HepG2 (cell line): ENCODE results near the gene MOAP1.

Experiments used
- BHLHE40 ChIP-seq: IDR thresholded peaks from 2 replicates; pipeline ENCODE4 v1.6.1; 2011; ENCODE audit warnings: low read length, improper control_type of control experiment
- CEBPZ ChIP-seq: IDR thresholded peaks from 2 replicates; pipeline ENCODE4 v1.6.1; 2012; ENCODE audit warnings: low read length, improper control_type of control experiment
- CTCF ChIP-seq: sonication (generic); formaldehyde crosslinking; IDR thresholded peaks from 2 replicates; pipeline ENCODE4 v1.5.0; 2020; ENCODE audit warnings: mild to moderate bottlenecking, missing genetic modification reagents, moderate library complexity
- EP300 ChIP-seq, 3 experiments: sonication (generic) in 1 of 3; formaldehyde crosslinking in 1 of 3; IDR thresholded peaks; 2 replicates each; pipeline versions ENCODE4 v1.5.1 to v1.6.1; 2011 to 2020; ENCODE audit warnings: low read depth in 2 of 3, low read length in 2 of 3, borderline replicate concordance in 1 of 3, improper control_type of control experiment in 1 of 3, mild to moderate bottlenecking in 1 of 3, missing genetic modification reagents in 1 of 3, moderate library complexity in 1 of 3
- FOXA1 ChIP-seq, 2 experiments: fragments of 450-650 bp in 1 of 2; sonication (generic) in 1 of 2; formaldehyde crosslinking in 1 of 2; IDR thresholded peaks; 2 replicates each; pipeline versions ENCODE4 v1.4.0 to v1.6.1; 2016 to 2020; ENCODE audit warnings: missing genetic modification reagents in 1 of 2
- HNF1B ChIP-seq: sonication (generic); formaldehyde crosslinking; IDR thresholded peaks from 2 replicates; pipeline ENCODE4 v1.5.1; 2020; ENCODE audit warnings: mild to moderate bottlenecking, moderate library complexity, missing genetic modification reagents
- RXRB ChIP-seq: IDR thresholded peaks from 2 replicates; pipeline ENCODE4 v1.6.1; 2016; ENCODE audit warnings: borderline replicate concordance, missing genetic modification reagents, missing compliant biosample characterization
- ZFX ChIP-seq: sonication (generic); formaldehyde crosslinking; IDR thresholded peaks from 2 replicates; pipeline ENCODE4 v1.4.0; 2020; ENCODE audit warnings: mild to moderate bottlenecking, low read depth, missing genetic modification reagents, moderate library complexity

GRCh38 chr14:93175492-93175891 is 9.2 kb downstream of the MOAP1 start:
- TF ChIP-seq EP300 (IDR thresholded peaks at IDR 0.05; ENCODE audit: low read depth in 2 of 2, low read length in 2 of 2) (no peak), EP300 (CRISPR knock-in tag; IDR thresholded peaks at IDR 0.05; ENCODE audit: borderline replicate concordance) (no peak), ZFX (CRISPR knock-in tag) (no peak), BHLHE40 (no peak), HNF1B (CRISPR knock-in tag) (no peak), CTCF (no peak), CEBPZ (no peak), RXRB (CRISPR knock-in tag) (no peak), FOXA1 (IDR thresholded peaks at IDR 0.05) (no peak), FOXA1 (CRISPR knock-in tag; IDR thresholded peaks at IDR 0.05) (no peak)
